GM23338 (cell line): ENCODE data around the gene SPATS2. TPM values are rescaled to one million over a fixed set of nuclear protein-coding genes. Genes with fewer than 3 reads are reported as not detected.

ENCODE experiments used
- ATAC-seq: fragments of 200-7000 bp; cut with Tn5 transposase; 3 replicates; pipeline ENCODE4 v1.9.1; 2020
- DNase-seq: peaks from one replicate; pipeline ENCODE4 v3.0.0-alpha.2; 2015; ENCODE audit warnings: low spot score
- H2AFZ ChIP-seq: fragments of 200-600 bp; sonication (generic); 2 replicates; pipeline ENCODE4 v1.8.0; 2016; ENCODE audit warnings: antibody characterized with exemption, mild to moderate bottlenecking, moderate library complexity
- H3F3A ChIP-seq: fragments of 200-600 bp; sonication (generic); replicated peaks from 2 replicates; pipeline ENCODE4 v1.8.0; 2017; ENCODE audit warnings: antibody characterized with exemption, mixed run types, low read depth
- H3K27ac ChIP-seq: fragments of 200-600 bp; sonication (generic); 2 replicates; pipeline ENCODE4 v1.6.1; 2016; ENCODE audit warnings: low read depth
- H3K27me3 ChIP-seq: fragments of 200-600 bp; sonication (generic); 2 replicates; pipeline ENCODE4 v1.8.0; 2016; ENCODE audit warnings: mild to moderate bottlenecking, mixed run types, moderate library complexity; ENCODE audit not compliant: insufficient read depth
- H3K36me3 ChIP-seq: fragments of 200-600 bp; sonication (generic); 2 replicates; pipeline ENCODE4 v1.8.0; 2016; ENCODE audit warnings: mild to moderate bottlenecking; ENCODE audit not compliant: insufficient read depth
- H3K4me1 ChIP-seq: fragments of 200-600 bp; sonication (generic); 2 replicates; pipeline ENCODE4 v1.8.0; 2016; ENCODE audit warnings: mild to moderate bottlenecking, moderate library complexity; ENCODE audit not compliant: insufficient read depth
- H3K4me2 ChIP-seq: fragments of 200-600 bp; sonication (generic); 2 replicates; pipeline ENCODE4 v1.7.1; 2017; ENCODE audit warnings: mixed run types
- H3K4me3 ChIP-seq: fragments of 200-600 bp; sonication (generic); 2 replicates; pipeline ENCODE4 v1.6.1; 2016; ENCODE audit warnings: mixed run types
- H3K79me2 ChIP-seq: fragments of 200-600 bp; sonication (generic); replicated peaks from 2 replicates; pipeline ENCODE4 v1.8.0; 2017; ENCODE audit warnings: mild to moderate bottlenecking; ENCODE audit not compliant: insufficient read depth
- H3K9me2 ChIP-seq: fragments of 200-600 bp; sonication (generic); 2 replicates; pipeline ENCODE4 v1.8.0; 2017; ENCODE audit not compliant: insufficient read depth
- H4K20me1 ChIP-seq: fragments of 200-600 bp; sonication (generic); replicated peaks from 2 replicates; pipeline ENCODE4 v1.8.0; 2017; ENCODE audit warnings: mild to moderate bottlenecking; ENCODE audit not compliant: insufficient read depth
- H3K27ac Mint-ChIP-seq: 2 replicates; pipeline ENCODE4 v1.8.0; 2020; ENCODE audit warnings: inconsistent platforms, mild to moderate bottlenecking, moderate library complexity, mixed read lengths
- H3K27me3 Mint-ChIP-seq: 3 replicates; pipeline ENCODE4 v1.8.0; 2022; ENCODE audit warnings: low read depth, mild to moderate bottlenecking, moderate library complexity, mixed read lengths, inconsistent platforms; ENCODE audit not compliant: insufficient read depth, poor library complexity
- H3K36me3 Mint-ChIP-seq: 3 replicates; pipeline ENCODE4 v1.8.0; 2021; ENCODE audit warnings: low read depth, mild to moderate bottlenecking, inconsistent platforms, moderate library complexity, mixed read lengths
- H3K4me1 Mint-ChIP-seq: 3 replicates; pipeline ENCODE4 v1.8.0; 2020; ENCODE audit warnings: mild to moderate bottlenecking, inconsistent platforms, mixed read lengths
- H3K4me3 Mint-ChIP-seq: 3 replicates; pipeline ENCODE4 v1.8.0; 2021; ENCODE audit warnings: moderate library complexity, mild to moderate bottlenecking, inconsistent platforms, mixed read lengths
- H3K9me3 Mint-ChIP-seq: 3 replicates; pipeline ENCODE4 v1.8.0; 2020; ENCODE audit warnings: moderate library complexity, mild to moderate bottlenecking, inconsistent platforms, mixed read lengths
- CREB1 ChIP-seq: fragments of 250-450 bp; sonication (Bioruptor Pico); IDR thresholded peaks from 2 replicates; pipeline ENCODE4 v1.5.0; 2020; ENCODE audit warnings: low read depth, mild to moderate bottlenecking, moderate library complexity
- EZH2 ChIP-seq: fragments of 200-600 bp; sonication (generic); IDR thresholded peaks from one replicate; pipeline ENCODE4 v1.8.0; 2017; ENCODE audit warnings: antibody characterized with exemption, mild to moderate bottlenecking, low read depth; ENCODE audit not compliant: unreplicated experiment
- STAT1 ChIP-seq: IDR thresholded peaks from one replicate; pipeline ENCODE4 v1.6.1; 2016; ENCODE audit warnings: antibody characterized with exemption; ENCODE audit not compliant: unreplicated experiment
- ZNF331 ChIP-seq: fragments of 250-450 bp; sonication (Bioruptor Pico); IDR thresholded peaks from 2 replicates; pipeline ENCODE4 v1.5.0; 2020; ENCODE audit warnings: low read depth, mild to moderate bottlenecking, moderate library complexity
- polyA plus RNA-seq: library from polyadenylated mRNA; unstranded; fragments of >200 nt; fragmentation: Nextera tagmentation; extraction: Ambion mirVana; gene quantifications from 2 replicates; pipeline ENCODE4 v1.2.1, GENCODE V29; 2016
- total RNA-seq: library from RNA; depleted of rRNA; stranded (reverse); fragments of >200 nt; shearing (Covaris generic); gene quantifications from 2 replicates; pipeline ENCODE4 v1.2.3, GENCODE V29; 2014
- TF ChIP-seq, protein P1 (sequence below): fragments of 250-450 bp; sonication (Bioruptor Pico); IDR thresholded peaks from 2 replicates; pipeline ENCODE4 v1.5.0; 2020; ENCODE audit warnings: mild to moderate bottlenecking, moderate library complexity
- TF ChIP-seq, protein P2 (sequence below): IDR thresholded peaks from 2 replicates; pipeline ENCODE4 v1.6.1; 2016; ENCODE audit warnings: antibody characterized with exemption

Gene SPATS2
- total and polyA plus RNA-seq, 2 experiments from 2014 or later = 20.6 to 61.0 TPM

DNA sequence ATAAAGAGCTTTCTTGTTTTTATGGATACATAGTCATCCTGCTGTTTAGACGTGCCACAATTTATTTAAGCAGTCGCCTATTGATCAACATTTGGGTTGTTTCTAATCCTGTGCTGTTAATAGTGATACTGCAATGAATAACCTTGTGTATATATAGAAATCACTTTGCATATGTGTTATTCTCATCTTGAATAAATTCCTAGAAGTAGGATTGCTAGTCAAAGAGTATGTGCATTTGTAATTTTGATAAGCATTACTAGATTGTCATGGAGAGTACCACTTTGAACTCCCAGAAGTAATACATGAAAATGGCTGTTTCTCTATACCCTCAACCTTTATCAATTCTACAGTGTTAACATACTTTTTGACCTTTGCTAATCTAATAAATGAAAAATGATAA is 126.6 kb downstream of the SPATS2 start (continued):
- TF ChIP-seq, protein P1, sequence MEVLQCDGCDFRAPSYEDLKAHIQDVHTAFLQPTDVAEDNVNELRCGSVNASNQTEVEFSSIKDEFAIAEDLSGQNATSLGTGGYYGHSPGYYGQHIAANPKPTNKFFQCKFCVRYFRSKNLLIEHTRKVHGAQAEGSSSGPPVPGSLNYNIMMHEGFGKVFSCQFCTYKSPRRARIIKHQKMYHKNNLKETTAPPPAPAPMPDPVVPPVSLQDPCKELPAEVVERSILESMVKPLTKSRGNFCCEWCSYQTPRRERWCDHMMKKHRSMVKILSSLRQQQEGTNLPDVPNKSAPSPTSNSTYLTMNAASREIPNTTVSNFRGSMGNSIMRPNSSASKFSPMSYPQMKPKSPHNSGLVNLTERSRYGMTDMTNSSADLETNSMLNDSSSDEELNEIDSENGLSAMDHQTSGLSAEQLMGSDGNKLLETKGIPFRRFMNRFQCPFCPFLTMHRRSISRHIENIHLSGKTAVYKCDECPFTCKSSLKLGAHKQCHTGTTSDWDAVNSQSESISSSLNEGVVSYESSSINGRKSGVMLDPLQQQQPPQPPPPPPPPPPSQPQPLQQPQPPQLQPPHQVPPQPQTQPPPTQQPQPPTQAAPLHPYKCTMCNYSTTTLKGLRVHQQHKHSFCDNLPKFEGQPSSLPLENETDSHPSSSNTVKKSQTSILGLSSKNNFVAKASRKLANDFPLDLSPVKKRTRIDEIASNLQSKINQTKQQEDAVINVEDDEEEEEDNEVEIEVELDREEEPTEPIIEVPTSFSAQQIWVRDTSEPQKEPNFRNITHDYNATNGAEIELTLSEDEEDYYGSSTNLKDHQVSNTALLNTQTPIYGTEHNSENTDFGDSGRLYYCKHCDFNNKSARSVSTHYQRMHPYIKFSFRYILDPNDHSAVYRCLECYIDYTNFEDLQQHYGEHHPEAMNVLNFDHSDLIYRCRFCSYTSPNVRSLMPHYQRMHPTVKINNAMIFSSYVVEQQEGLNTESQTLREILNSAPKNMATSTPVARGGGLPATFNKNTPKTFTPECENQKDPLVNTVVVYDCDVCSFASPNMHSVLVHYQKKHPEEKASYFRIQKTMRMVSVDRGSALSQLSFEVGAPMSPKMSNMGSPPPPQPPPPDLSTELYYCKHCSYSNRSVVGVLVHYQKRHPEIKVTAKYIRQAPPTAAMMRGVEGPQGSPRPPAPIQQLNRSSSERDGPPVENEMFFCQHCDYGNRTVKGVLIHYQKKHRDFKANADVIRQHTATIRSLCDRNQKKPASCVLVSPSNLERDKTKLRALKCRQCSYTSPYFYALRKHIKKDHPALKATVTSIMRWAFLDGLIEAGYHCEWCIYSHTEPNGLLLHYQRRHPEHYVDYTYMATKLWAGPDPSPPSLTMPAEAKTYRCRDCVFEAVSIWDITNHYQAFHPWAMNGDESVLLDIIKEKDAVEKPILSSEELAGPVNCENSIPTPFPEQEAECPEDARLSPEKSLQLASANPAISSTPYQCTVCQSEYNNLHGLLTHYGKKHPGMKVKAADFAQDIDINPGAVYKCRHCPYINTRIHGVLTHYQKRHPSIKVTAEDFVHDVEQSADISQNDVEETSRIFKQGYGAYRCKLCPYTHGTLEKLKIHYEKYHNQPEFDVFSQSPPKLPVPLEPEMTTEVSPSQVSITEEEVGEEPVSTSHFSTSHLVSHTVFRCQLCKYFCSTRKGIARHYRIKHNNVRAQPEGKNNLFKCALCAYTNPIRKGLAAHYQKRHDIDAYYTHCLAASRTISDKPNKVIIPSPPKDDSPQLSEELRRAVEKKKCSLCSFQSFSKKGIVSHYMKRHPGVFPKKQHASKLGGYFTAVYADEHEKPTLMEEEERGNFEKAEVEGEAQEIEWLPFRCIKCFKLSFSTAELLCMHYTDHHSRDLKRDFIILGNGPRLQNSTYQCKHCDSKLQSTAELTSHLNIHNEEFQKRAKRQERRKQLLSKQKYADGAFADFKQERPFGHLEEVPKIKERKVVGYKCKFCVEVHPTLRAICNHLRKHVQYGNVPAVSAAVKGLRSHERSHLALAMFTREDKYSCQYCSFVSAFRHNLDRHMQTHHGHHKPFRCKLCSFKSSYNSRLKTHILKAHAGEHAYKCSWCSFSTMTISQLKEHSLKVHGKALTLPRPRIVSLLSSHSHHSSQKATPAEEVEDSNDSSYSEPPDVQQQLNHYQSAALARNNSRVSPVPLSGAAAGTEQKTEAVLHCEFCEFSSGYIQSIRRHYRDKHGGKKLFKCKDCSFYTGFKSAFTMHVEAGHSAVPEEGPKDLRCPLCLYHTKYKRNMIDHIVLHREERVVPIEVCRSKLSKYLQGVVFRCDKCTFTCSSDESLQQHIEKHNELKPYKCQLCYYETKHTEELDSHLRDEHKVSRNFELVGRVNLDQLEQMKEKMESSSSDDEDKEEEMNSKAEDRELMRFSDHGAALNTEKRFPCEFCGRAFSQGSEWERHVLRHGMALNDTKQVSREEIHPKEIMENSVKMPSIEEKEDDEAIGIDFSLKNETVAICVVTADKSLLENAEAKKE = no peak
- TF ChIP-seq, protein P2, sequence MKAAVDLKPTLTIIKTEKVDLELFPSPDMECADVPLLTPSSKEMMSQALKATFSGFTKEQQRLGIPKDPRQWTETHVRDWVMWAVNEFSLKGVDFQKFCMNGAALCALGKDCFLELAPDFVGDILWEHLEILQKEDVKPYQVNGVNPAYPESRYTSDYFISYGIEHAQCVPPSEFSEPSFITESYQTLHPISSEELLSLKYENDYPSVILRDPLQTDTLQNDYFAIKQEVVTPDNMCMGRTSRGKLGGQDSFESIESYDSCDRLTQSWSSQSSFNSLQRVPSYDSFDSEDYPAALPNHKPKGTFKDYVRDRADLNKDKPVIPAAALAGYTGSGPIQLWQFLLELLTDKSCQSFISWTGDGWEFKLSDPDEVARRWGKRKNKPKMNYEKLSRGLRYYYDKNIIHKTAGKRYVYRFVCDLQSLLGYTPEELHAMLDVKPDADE = no peak
- no peak for TF ChIP-seq EZH2
- TF ChIP-seq CREB1 (CRISPR knock-in tag) = no peak
- no peak for TF ChIP-seq ZNF331 (CRISPR knock-in tag)
- TF ChIP-seq STAT1 = no peak

DNA sequence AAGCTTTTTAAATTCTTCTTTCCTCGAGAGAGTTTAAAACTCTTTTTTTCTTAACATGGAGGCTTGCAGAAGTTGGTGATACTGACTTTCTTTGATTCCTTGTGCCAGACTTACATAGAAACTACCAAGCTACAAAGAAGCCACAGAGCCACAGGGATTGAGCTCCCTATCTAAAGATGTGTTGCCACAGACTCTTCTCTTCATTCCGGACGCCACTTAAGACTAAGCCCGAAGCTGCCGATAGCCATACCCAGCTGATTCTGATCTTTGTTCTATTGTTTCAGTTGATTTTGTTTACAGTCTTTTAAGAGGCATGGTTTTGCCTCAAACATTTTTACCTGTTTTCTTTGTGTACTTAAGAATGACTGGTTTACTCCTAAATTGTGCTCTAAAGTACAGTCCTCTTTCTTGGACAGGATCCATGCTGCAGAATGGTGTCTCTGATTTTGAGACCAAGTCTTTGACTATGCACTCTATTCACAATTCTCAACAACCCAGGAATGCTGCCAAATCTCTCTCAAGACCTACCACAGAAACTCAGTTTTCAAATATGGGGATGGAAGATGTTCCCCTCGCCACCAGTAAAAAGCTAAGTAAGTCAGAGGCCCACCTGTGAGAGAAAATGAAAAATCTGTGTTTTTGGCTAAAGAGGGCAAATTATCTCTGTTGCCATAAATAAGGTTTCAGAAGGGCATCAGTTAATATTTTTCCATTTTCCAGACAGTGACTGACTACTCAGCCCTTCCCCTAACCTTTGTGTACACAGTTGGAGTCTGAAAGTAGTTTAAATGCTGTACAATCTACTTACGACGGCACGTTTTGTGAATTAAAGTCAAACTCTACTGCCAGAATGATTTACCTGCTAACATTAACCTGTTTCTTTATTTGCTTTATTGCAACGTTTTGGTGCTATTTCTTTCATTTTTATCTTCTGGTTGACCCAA is 129.4 kb downstream of the SPATS2 start:
- no peak for ATAC-seq
- peaks cover 5% of the 10 kb centered on the region; the same call in 1 of the 2 replicates for H3K36me3 ChIP-seq
- H3K4me2 ChIP-seq = no peak overlapping the region

More for the DNA sequence above, 129.4 kb downstream of the SPATS2 start:
- Mint-ChIP-seq H3K36me3 (peaks cover 33% of the 10 kb centered on the region; the same call in 2 of the 3 replicates), H3K4me1 (no peaks in the 10 kb centered on the region; the same call in 2 of the 3 replicates), H3K9me3 (no peaks in the 10 kb centered on the region), H3K27me3 (no peaks in the 10 kb centered on the region), H3K27ac (no peak overlapping the region), H3K4me3 (no peak overlapping the region)
- H3F3A ChIP-seq = peaks cover 5% of the 10 kb centered on the region; the same call in 1 of the 2 replicates
- peak overlapping the region; percentile 56; the same call in 1 of the 2 replicates for H3K27ac ChIP-seq
- no peak overlapping the region for H3K4me3 ChIP-seq
- no peak for DNase-seq
- H3K79me2 ChIP-seq = no peaks in the 10 kb centered on the region
- no peaks in the 10 kb centered on the region for H4K20me1 ChIP-seq
- no peaks in the 10 kb centered on the region for H3K9me2 ChIP-seq
- TF ChIP-seq STAT1 (no peak), CREB1 (CRISPR knock-in tag) (no peak)
- TF ChIP-seq, protein P1 = no peak
- H3K27me3 ChIP-seq = no peaks in the 10 kb centered on the region
- no peak overlapping the region for H2AFZ ChIP-seq
- H3K4me1 ChIP-seq = no peaks in the 10 kb centered on the region
